OCI-LY3 (cell line): Measurements from ENCODE around the gene HID1.

ENCODE experiments used
- H2AFZ ChIP-seq: fragments of 200-600, 300-600 bp; shearing (Covaris generic); 2 replicates; pipeline ENCODE4 v1.6.0; 2014; ENCODE audit warnings: antibody characterized with exemption, low read depth, low read length
- H3K27ac ChIP-seq: fragments of 200-600, 300-600 bp; sonication (generic); 2 replicates; pipeline ENCODE4 v1.5.1; 2014; ENCODE audit warnings: mild to moderate bottlenecking, low read length, moderate library complexity, mixed read lengths
- H3K27me3 ChIP-seq: fragments of 200-600, 300-600 bp; sonication (generic); 2 replicates; pipeline ENCODE4 v1.6.1; 2014; ENCODE audit warnings: low read depth, low read length, mixed read lengths
- H3K36me3 ChIP-seq: fragments of 200-600, 300-600 bp; sonication (generic); replicated peaks from 2 replicates; pipeline ENCODE3; 2014; ENCODE audit warnings: low read depth, low read length, mixed read lengths
- H3K4me1 ChIP-seq: fragments of 300-600, 200-600 bp; sonication (generic); 2 replicates; pipeline ENCODE4 v1.6.1; 2014; ENCODE audit warnings: low read length, mixed read lengths
- H3K4me2 ChIP-seq: fragments of 200-600, 300-600 bp; sonication (generic); 2 replicates; pipeline ENCODE4 v1.6.1; 2014; ENCODE audit warnings: low read length, mixed read lengths
- H3K4me3 ChIP-seq: fragments of 300-600, 200-600 bp; sonication (generic); 2 replicates; pipeline ENCODE4 v1.5.1; 2014; ENCODE audit warnings: antibody characterized with exemption, mild to moderate bottlenecking, low read length, moderate library complexity
- H3K79me2 ChIP-seq: fragments of 300-600, 200-600 bp; shearing (Covaris generic); 2 replicates; pipeline ENCODE4 v1.6.1; 2014; ENCODE audit warnings: mild to moderate bottlenecking, low read length, mixed read lengths
- H3K9ac ChIP-seq: fragments of 300-600, 200-600 bp; shearing (Covaris generic); 2 replicates; pipeline ENCODE4 v1.6.0; 2014; ENCODE audit warnings: mild to moderate bottlenecking, low read length, moderate library complexity
- H3K9me3 ChIP-seq: fragments of 200-600, 300-600 bp; shearing (Covaris generic); 2 replicates; pipeline ENCODE4 v1.6.1; 2014; ENCODE audit warnings: low read length, mixed read lengths; ENCODE audit not compliant: insufficient read depth
- H4K20me1 ChIP-seq: fragments of 200-600, 300-600 bp; sonication (generic); 2 replicates; pipeline ENCODE4 v1.6.1; 2016; ENCODE audit warnings: low read length, mixed read lengths; ENCODE audit not compliant: insufficient read depth
- EZH2phosphoT487 ChIP-seq: fragments of 200-600 bp; shearing (Covaris generic); IDR thresholded peaks from 2 replicates; pipeline ENCODE4 v1.6.1; 2018; ENCODE audit warnings: antibody characterized with exemption, mixed run types, low read depth
- TF ChIP-seq, protein P1 (sequence below): fragments of 200-600, 300-600 bp; sonication (generic); IDR thresholded peaks from 2 replicates; pipeline ENCODE4 v1.5.1; 2014; ENCODE audit warnings: antibody characterized with exemption, low read length, low read depth

Gene HID1

DNA sequence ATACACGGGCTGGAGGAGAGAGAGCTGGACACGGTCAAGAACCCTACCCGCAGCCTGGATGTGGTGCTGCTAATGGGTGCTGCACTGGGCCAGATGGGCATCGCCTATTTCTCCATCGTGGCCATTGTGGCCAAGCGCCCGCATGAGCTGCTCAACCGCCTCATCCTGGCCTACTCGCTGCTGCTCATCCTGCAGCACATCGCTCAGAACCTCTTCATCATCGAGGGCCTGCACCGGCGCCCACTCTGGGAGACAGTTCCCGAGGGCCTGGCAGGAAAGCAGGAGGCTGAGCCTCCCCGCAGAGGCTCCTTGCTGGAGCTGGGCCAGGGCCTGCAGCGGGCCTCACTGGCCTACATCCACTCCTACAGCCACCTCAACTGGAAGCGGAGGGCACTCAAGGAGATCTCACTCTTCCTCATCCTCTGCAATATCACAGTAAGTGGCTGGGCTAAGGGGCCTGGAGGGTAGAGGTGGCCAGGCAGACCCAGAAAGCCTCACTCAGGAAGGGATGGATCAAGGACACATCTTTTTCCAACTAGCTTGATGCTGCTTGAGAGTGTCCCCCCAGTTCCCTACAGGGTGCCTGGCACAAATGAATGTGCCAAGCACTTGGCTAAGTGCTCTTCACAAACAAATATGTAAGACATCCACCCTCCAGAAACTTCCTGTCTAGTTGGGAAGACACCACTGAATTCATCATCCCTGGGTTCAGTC, 25.4 kb downstream of the HID1 start:
- Histone ChIP-seq H3K79me2 (no peaks in the 10 kb centered on the region), H3K36me3 (no peaks in the 10 kb centered on the region), H3K4me3 (no peak overlapping the region), H3K27me3 (no peaks in the 10 kb centered on the region), H3K4me2 (no peak overlapping the region), H3K27ac (no peak overlapping the region), H2AFZ (no peak overlapping the region), H3K4me1 (peaks cover 19% of the 10 kb centered on the region), H4K20me1 (no peaks in the 10 kb centered on the region), H3K9ac (no peak overlapping the region), H3K9me3 (no peaks in the 10 kb centered on the region)
- no peak for TF ChIP-seq EZH2phosphoT487
- TF ChIP-seq, protein P1, sequence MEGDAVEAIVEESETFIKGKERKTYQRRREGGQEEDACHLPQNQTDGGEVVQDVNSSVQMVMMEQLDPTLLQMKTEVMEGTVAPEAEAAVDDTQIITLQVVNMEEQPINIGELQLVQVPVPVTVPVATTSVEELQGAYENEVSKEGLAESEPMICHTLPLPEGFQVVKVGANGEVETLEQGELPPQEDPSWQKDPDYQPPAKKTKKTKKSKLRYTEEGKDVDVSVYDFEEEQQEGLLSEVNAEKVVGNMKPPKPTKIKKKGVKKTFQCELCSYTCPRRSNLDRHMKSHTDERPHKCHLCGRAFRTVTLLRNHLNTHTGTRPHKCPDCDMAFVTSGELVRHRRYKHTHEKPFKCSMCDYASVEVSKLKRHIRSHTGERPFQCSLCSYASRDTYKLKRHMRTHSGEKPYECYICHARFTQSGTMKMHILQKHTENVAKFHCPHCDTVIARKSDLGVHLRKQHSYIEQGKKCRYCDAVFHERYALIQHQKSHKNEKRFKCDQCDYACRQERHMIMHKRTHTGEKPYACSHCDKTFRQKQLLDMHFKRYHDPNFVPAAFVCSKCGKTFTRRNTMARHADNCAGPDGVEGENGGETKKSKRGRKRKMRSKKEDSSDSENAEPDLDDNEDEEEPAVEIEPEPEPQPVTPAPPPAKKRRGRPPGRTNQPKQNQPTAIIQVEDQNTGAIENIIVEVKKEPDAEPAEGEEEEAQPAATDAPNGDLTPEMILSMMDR = no peak

DNA sequence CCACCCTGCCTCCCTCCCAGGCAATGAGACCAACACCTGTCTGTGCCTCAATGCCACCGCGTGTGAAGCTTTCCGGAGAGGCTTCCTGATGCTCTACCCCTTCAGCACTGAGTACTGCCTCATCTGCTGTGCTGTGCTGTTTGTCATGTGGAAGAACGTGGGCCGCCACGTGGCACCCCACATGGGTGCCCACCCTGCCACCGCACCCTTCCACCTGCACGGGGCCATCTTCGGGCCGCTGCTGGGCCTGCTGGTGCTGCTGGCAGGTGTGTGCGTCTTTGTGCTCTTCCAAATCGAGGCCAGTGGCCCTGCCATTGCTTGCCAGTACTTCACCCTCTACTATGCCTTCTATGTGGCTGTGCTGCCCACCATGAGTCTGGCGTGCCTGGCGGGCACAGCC, 25.9 kb downstream of the HID1 start:
- Histone ChIP-seq H3K27ac (no peak overlapping the region), H3K9ac (no peak overlapping the region), H2AFZ (no peak overlapping the region), H4K20me1 (no peaks in the 10 kb centered on the region), H3K4me2 (no peak overlapping the region), H3K9me3 (no peaks in the 10 kb centered on the region), H3K4me3 (no peak overlapping the region), H3K27me3 (no peaks in the 10 kb centered on the region), H3K79me2 (no peaks in the 10 kb centered on the region), H3K36me3 (no peaks in the 10 kb centered on the region), H3K4me1 (peaks cover 19% of the 10 kb centered on the region)
- no peak for TF ChIP-seq EZH2phosphoT487

DNA sequence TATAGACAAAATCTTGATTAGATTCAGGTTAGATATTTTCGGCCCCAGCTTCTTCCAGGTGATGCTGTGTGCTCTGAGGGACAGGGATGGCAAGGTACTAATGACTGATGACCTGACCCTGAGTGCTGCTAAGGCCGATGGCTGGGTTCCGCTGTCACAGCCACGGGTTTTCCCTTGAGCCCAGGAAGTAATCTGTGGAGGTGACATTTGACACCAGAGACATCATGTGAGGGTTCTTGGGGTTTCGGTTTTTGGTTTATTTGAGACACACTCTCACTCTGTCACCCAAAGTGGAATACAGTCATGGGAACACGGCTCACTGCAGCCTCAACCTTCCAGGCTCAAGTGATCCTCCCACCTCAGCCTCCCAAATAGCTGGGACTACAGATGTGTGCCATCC, 27.0 kb downstream of the HID1 start:
- TF ChIP-seq, protein P1 = no peak
- no peak for TF ChIP-seq EZH2phosphoT487
- H3K9ac ChIP-seq = peak overlapping the region; percentile 44; the same call in 1 of the 2 replicates
- peak overlapping the region; percentile 66 for H3K4me3 ChIP-seq
- H3K9me3 ChIP-seq = no peaks in the 10 kb centered on the region
- no peaks in the 10 kb centered on the region for H4K20me1 ChIP-seq
- H3K27me3 ChIP-seq = no peaks in the 10 kb centered on the region
- peak overlapping the region; percentile 57 for H3K27ac ChIP-seq
- H3K4me1 ChIP-seq = peaks cover 19% of the 10 kb centered on the region
- H3K79me2 ChIP-seq = no peaks in the 10 kb centered on the region
- H3K4me2 ChIP-seq = peak overlapping the region; percentile 72
- H3K36me3 ChIP-seq = no peaks in the 10 kb centered on the region
- peak overlapping the region; percentile 66; the same call in 1 of the 2 replicates for H2AFZ ChIP-seq

DNA sequence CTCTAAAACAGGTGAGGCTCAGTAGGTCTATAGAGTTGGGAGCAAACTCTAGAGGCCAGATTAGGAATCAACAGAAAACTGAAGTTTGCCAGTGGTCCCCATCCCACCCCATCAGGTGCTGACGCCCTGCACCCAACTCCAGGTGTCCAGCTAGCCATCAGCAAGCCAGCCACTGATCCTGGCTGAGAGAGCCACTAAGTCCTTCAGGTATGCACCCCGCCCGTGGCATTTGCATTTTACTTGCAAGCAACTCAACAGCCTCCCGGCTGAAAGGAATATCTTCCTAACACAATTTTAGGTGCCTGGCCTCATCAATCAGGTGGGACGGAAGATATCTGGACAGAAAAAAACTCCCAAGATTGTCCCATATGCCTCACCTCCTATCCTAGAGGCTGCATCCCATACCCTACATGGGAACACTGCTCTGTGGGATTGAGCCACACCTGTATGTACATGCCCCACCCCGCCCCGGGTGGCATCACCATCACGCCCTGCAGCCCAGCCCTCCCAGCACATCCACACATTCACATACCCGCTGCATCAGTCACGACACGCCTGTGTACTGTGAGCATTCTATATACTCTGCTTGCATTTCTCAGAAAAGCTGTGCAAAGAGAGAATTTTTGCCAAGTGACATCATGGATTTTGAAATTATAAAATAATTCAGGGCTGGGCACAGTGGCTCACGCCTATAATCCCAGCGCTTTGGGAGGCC, 28.6 kb downstream of the HID1 start:
- Histone ChIP-seq H3K9ac (no peak overlapping the region), H3K4me1 (peaks cover 19% of the 10 kb centered on the region), H3K36me3 (no peaks in the 10 kb centered on the region), H3K27ac (no peak overlapping the region), H3K9me3 (no peaks in the 10 kb centered on the region), H3K79me2 (no peaks in the 10 kb centered on the region), H2AFZ (no peak overlapping the region), H3K4me2 (no peak overlapping the region), H4K20me1 (no peaks in the 10 kb centered on the region), H3K27me3 (no peaks in the 10 kb centered on the region), H3K4me3 (no peak overlapping the region)
- no peak for TF ChIP-seq EZH2phosphoT487
- TF ChIP-seq, protein P1 = no peak
